Activated CD8-positive, alpha-beta memory T cell treated with anti-CD3 and anti-CD28 coated beads for 1 hour (primary cell): ENCODE data around the gene PRKD3.
"Not testable (repeated sequence)": the region's sequence is repeated elsewhere in the genome, so short reads cannot be mapped to it uniquely, and the experiment has no call there.

Experiments
- DNase-seq, 2 donors: peaks; one replicate each; pipeline ENCODE4 v3.0.0-alpha.2; 2020; ENCODE audit warnings: low read depth in 1 of 2; ENCODE audit errors: extremely low read depth in 1 of 2

The PRKD3 gene

GRCh38 chr2:37317746-37318145 lies 6.9 kb downstream of the PRKD3 start:
- no peak for DNase-seq

GRCh38 chr2:37316181-37316580 lies 8.5 kb downstream of the PRKD3 start:
- no peak for DNase-seq

DNA sequence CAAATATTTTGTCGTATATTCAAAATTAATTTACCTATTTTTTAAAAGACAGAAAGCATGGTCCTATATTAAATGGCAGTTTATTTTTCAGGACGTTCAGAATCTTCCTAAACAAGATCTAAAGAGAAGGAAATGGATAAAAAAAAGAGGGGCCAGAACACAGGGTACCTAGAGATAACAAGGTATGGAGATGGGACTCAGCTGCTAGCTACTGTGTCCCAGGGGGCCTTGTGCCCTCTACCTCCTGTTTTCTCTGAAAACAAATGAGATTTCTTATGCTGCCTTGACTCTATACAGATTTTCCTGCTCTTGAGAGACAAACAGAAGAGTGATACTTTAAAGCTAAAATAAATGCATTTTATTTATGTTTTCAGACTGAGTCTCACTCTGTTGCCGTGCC lies 9.3 kb downstream of the PRKD3 start:
- DNase-seq: no peak

GRCh38 chr2:37307500-37307899 lies 17.1 kb downstream of the PRKD3 start:
- no peak for DNase-seq

DNA sequence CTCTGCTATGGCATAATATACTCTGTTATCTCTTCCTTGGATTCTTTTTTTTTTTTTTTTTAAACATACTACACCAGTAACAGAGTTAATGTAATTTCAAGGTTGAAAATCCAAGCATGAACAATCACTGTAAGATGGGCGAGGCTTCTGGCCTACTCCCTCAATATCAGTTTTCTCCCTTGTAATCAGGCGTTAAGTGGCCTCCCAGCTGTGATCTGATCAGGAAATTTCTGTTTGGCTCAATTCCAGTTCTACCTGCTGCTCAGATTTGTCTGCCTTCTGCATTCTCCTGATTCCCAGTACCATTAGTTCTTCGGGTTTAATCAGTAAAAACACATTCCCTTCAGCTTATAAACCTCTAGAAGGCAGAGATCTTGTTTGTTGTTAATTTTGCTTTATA lies 18.6 kb downstream of the PRKD3 start:
- no peak for DNase-seq

GRCh38 chr2:37302701-37303252 lies 21.9 kb downstream of the PRKD3 start:
- DNase-seq: no peak

DNA sequence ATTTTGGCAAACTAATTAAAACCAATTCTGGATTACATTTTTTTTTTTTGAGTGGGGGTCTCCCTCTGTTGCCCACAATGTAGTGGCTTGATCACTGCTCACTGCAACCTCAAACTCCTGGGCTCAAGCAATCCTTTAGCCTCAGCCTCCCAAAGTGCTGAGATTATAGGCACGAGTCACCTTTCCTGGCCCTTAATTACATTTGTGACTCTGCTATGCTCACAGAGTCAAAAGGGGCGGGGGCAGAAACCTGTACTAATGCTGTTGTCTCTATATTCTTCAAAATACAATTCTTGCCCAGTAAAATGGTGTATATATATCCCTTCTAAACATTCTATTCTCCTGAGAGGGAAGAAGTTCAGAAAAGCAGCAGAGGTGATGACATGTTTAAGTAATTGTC lies 23.2 kb downstream of the PRKD3 start:
- no peak for DNase-seq

GRCh38 chr2:37300578-37300977 lies 24.1 kb downstream of the PRKD3 start:
- DNase-seq: no peak

GRCh38 chr2:37300146-37300545 lies 24.5 kb downstream of the PRKD3 start:
- DNase-seq: no peak

DNA sequence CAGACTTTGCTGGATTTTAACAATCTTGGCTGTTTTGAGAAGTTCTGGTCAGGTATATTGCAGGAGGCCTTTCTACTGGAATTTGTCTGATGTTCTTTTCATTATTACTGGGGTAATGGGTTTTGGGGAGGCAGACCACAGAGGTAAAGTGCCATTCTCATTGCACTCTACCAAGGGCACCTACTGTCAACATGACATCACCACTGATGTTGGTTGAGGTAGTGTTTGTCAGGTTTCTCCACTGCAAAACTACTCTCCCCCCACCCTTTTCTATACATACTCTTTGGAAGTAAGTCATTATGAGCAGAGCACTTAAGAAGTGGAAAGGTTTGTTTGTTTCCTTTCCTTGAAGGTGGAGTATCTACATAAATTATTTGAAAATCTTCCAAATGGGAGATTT lies 27.0 kb downstream of the PRKD3 start:
- no peak for DNase-seq

- no peak for DNase-seq
Measured at GRCh38 chr2:37295469-37296073, 29.1 kb downstream of the PRKD3 start.

GRCh38 chr2:37294858-37295257 lies 29.8 kb downstream of the PRKD3 start:
- not testable (repeated sequence) for DNase-seq

DNA sequence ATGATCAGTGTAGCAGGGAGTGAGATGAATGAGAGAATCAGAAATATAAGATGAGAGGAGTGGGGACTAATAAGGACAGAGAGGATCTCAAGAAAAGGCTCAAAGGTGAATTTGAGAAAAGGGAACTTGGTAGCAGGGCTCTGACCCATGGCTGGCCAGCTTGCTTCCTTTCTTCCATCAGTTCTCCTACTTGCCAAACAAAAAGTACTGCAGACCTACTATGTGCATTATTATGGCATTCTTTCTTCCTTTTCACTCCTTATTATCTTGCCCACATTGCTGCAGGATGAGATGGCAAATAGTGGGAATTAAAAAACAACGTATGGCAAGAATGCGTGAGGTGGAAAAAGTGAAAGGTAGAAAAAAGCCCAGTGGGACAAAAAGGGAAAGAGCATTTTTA lies 33.0 kb downstream of the PRKD3 start:
- no peak for DNase-seq

GRCh38 chr2:37287966-37288365 lies 36.7 kb downstream of the PRKD3 start:
- DNase-seq: no peak

- no peak for DNase-seq
Measured at GRCh38 chr2:37284381-37284780, 40.3 kb downstream of the PRKD3 start.

- DNase-seq: no peak
Measured at GRCh38 chr2:37283207-37283606, 41.4 kb downstream of the PRKD3 start.

GRCh38 chr2:37282746-37283145 lies 41.9 kb downstream of the PRKD3 start:
- no peak for DNase-seq

DNA sequence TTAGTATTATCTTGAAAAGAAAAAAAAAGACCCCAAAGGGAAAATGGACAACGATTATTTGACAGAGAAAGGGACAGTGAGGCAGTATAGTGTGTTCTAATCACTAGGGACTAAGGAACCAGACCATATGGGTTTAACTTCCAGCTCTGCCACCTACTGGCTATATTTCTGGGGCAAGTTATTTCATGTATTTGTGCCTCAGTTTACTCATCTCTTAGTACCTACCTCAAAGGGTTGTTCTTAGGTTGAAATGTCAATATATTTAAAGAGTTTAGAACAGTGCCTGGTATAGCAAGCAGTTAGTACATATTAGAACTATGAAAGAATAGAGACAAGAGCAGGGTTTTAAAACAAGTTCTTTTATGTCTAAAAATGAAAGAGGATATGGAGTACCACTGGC lies 42.7 kb downstream of the PRKD3 start:
- DNase-seq: no peak

GRCh38 chr2:37276291-37276690 lies 48.3 kb downstream of the PRKD3 start:
- no peak for DNase-seq
